HL-60 (cell line): ENCODE measurements around the gene HIP1.
"Not testable (repeated sequence)": the region's sequence is repeated elsewhere in the genome, so short reads cannot be mapped to it uniquely, and the experiment has no call there.

Source experiments
- DNase-seq, 2 experiments: peaks; one replicate each; pipeline ENCODE4 v3.0.0-alpha.2; 2010 to 2020; ENCODE audit warnings: low read depth in 1 of 2, low spot score in 1 of 2
- H3K27ac ChIP-seq: fragments of 250-450 bp; sonication (Bioruptor Pico); replicated peaks from 2 replicates; pipeline ENCODE4 v1.5.1; 2020; ENCODE audit warnings: mild to moderate bottlenecking, moderate library complexity
- H3K27me3 ChIP-seq: fragments of 250-450 bp; sonication (Bioruptor Pico); 2 replicates; pipeline ENCODE4 v1.5.1; 2021; ENCODE audit warnings: mild to moderate bottlenecking, moderate library complexity; ENCODE audit not compliant: insufficient read depth, poor library complexity, severe bottlenecking
- H3K4me3 ChIP-seq: replicated peaks from 2 replicates; pipeline ENCODE4 v1.5.1; 2011; ENCODE audit warnings: mild to moderate bottlenecking, control low read depth, low read length; ENCODE audit not compliant: insufficient read depth
- CTCF ChIP-seq: IDR thresholded peaks from one replicate; pipeline ENCODE4 v1.5.1; 2011; ENCODE audit warnings: low read length, control low read depth, inconsistent platforms; ENCODE audit not compliant: insufficient read depth
- GABPA ChIP-seq: IDR thresholded peaks from 2 replicates; pipeline ENCODE4 v1.6.1; 2012; ENCODE audit warnings: low read depth
- POLR2AphosphoS5 ChIP-seq: IDR thresholded peaks from 2 replicates; pipeline ENCODE4 v1.6.1; 2012; ENCODE audit warnings: low read depth
- REST ChIP-seq: IDR thresholded peaks from 2 replicates; pipeline ENCODE4 v1.6.1; 2012; ENCODE audit warnings: low read depth; ENCODE audit not compliant: insufficient replicate concordance
- SPI1 ChIP-seq: IDR thresholded peaks from 2 replicates; pipeline ENCODE4 v1.6.1; 2012; ENCODE audit warnings: low read depth, mild to moderate bottlenecking, borderline replicate concordance

The HIP1 gene

GRCh38 chr7:75772081-75773077 is 33.6 kb upstream of the HIP1 start, which contains the start of gene CCL26:
CCL26 (minus strand) TSS chr7:75772211; CDS start chr7:75772176, 35 bp downstream.
- H3K4me3 ChIP-seq: no peak within 1 kb of the TSS
- H3K27me3 ChIP-seq: no peaks in the 10 kb centered on the region
- DNase-seq: no peak
- TF ChIP-seq SPI1: no peak
- TF ChIP-seq REST: no peak
- no peak for TF ChIP-seq POLR2AphosphoS5
- TF ChIP-seq GABPA: no peak
- no peak within 1 kb of the TSS for H3K27ac ChIP-seq

- Histone ChIP-seq H3K27ac (no peak overlapping the region), H3K27me3 (no peaks in the 10 kb centered on the region), H3K4me3 (no peak overlapping the region)
- no peak for DNase-seq
- TF ChIP-seq CTCF (no peak), GABPA (no peak), POLR2AphosphoS5 (no peak), REST (no peak), SPI1 (no peak)
Observed at GRCh38 chr7:75771224-75771623, 32.5 kb upstream of the HIP1 start.

GRCh38 chr7:75762350-75762917 is 23.7 kb upstream of the HIP1 start:
- no peak overlapping the region for H3K27ac ChIP-seq
- peak; percentile 49 for TF ChIP-seq CTCF
- no peak for TF ChIP-seq SPI1
- H3K4me3 ChIP-seq: no peak overlapping the region
- peak in 1 of 2 experiments; percentile 35 for DNase-seq
- H3K27me3 ChIP-seq: no peaks in the 10 kb centered on the region

- H3K27ac ChIP-seq, H3K27me3 ChIP-seq, H3K4me3 ChIP-seq: not testable (repeated sequence)
- peak in 1 of 2 experiments; percentile 34 for DNase-seq
Observed at GRCh38 chr7:75761801-75762200, 23.1 kb upstream of the HIP1 start.
